ENCODE results near the gene ZNF423.

The ZNF423 gene

GRCh38 chr16:49440156-49441065 lies 415.5 kb downstream of the ZNF423 start:
- Histone ChIP-seq H3K4me1 (ENCODE audit: control insufficient read depth, insufficient read depth, low read length, poor library complexity, severe bottlenecking) (no peaks in the 10 kb centered on the region), H3K9me3 (ENCODE audit: control insufficient read depth, low read length) (no peaks in the 10 kb centered on the region), H3K4me3 (ENCODE audit: extremely low read depth, insufficient read depth, low read length, poor library complexity, severe bottlenecking) (no peak overlapping the region), H3K27ac (ENCODE audit: low read depth, low read length, severe bottlenecking) (no peak overlapping the region), H3K36me3 (ENCODE audit: control insufficient read depth, insufficient read depth, low read length) (no peaks in the 10 kb centered on the region)
- WGBS, 2 experiments (ENCODE audit: insufficient coverage in 2 of 2), result 80 to 86% methylated on average over 16 of the region's 20 CpGs

- Histone ChIP-seq H3K36me3 (ENCODE audit: control insufficient read depth, insufficient read depth, low read length) (no peaks in the 10 kb centered on the region), H3K4me3 (ENCODE audit: extremely low read depth, insufficient read depth, low read length, poor library complexity, severe bottlenecking) (no peak overlapping the region), H3K27ac (ENCODE audit: low read depth, low read length, severe bottlenecking) (no peak overlapping the region), H3K9me3 (ENCODE audit: control insufficient read depth, low read length) (no peaks in the 10 kb centered on the region), H3K4me1 (ENCODE audit: control insufficient read depth, insufficient read depth, low read length, poor library complexity, severe bottlenecking) (no peaks in the 10 kb centered on the region)
- WGBS, 2 experiments (ENCODE audit: insufficient coverage in 2 of 2), result 94% methylated on average over 4 of the region's 4 CpGs; no CpG with 5 or more reads in 1 of the 2 experiments
These were observed 416.2 kb downstream of the ZNF423 start for GRCh38 chr16:49439676-49440075.

GRCh38 chr16:49439050-49439449 lies 416.9 kb downstream of the ZNF423 start:
- Histone ChIP-seq H3K4me1 (ENCODE audit: control insufficient read depth, insufficient read depth, low read length, poor library complexity, severe bottlenecking) (no peaks in the 10 kb centered on the region), H3K4me3 (ENCODE audit: extremely low read depth, insufficient read depth, low read length, poor library complexity, severe bottlenecking) (no peak overlapping the region), H3K27ac (ENCODE audit: low read depth, low read length, severe bottlenecking) (no peak overlapping the region), H3K9me3 (ENCODE audit: control insufficient read depth, low read length) (no peaks in the 10 kb centered on the region), H3K36me3 (ENCODE audit: control insufficient read depth, insufficient read depth, low read length) (no peaks in the 10 kb centered on the region)
- 80 to 90% methylated on average over 6 to 7 of the region's 7 CpGs for WGBS, 2 experiments (ENCODE audit: insufficient coverage in 2 of 2)
